Measurements from ENCODE around the gene ZNF136.

Gene ZNF136

GRCh38 chr19:12162882-12163806, at the start of gene ZNF136:
Gene ZNF136, plus strand, starts transcription at chr19:12163096. Its CDS starts 108 bp downstream, at chr19:12163204.
- in situ Hi-C loops (cut with HindIII; ENCODE audit: low sequenced_read_pairs) = no loop called here

GRCh38 chr19:12113121-12113520, 49.8 kb upstream of the ZNF136 start:
- in situ Hi-C loops (cut with HindIII; ENCODE audit: low sequenced_read_pairs) = loop anchor here (5.0 kb wide), 1 partner anchor 34 kb away; no protein-coding TSS in a partner anchor

GRCh38 chr19:12117201-12117970, 45.5 kb upstream of the ZNF136 start:
- in situ Hi-C loops (cut with HindIII; ENCODE audit: low sequenced_read_pairs) = no loop called here

- in situ Hi-C loops (cut with HindIII; ENCODE audit: low sequenced_read_pairs) = no loop called here
These were observed 36.2 kb upstream of the ZNF136 start for GRCh38 chr19:12126707-12127106.

- in situ Hi-C loops (cut with HindIII; ENCODE audit: low sequenced_read_pairs) = loop anchor here (5.0 kb wide), 3 partner anchors 91 to 181 kb away; no protein-coding TSS in a partner anchor
These were observed 29.8 kb upstream of the ZNF136 start for GRCh38 chr19:12133069-12133468.

GRCh38 chr19:12137221-12137940, 25.5 kb upstream of the ZNF136 start:
- in situ Hi-C loops (cut with HindIII; ENCODE audit: low sequenced_read_pairs) = no loop called here

GRCh38 chr19:12139269-12139668, 23.6 kb upstream of the ZNF136 start:
- in situ Hi-C loops (cut with HindIII; ENCODE audit: low sequenced_read_pairs) = no loop called here

GRCh38 chr19:12139885-12140544, 22.9 kb upstream of the ZNF136 start, which contains the start of gene ZNF20:
Gene ZNF20, minus strand, starts transcription at chr19:12140350. Its CDS starts 168 bp downstream, at chr19:12140182.
- in situ Hi-C loops (cut with HindIII; ENCODE audit: low sequenced_read_pairs) = loop anchor here (5.0 kb wide), 1 partner anchor 47 kb away; no protein-coding TSS in a partner anchor

GRCh38 chr19:12140545-12141404, 22.1 kb upstream of the ZNF136 start:
- in situ Hi-C loops (cut with HindIII; ENCODE audit: low sequenced_read_pairs) = loop anchor here (5.0 kb wide), 1 partner anchor 47 kb away; no protein-coding TSS in a partner anchor

- in situ Hi-C loops (cut with HindIII; ENCODE audit: low sequenced_read_pairs) = loop anchor here (5.0 kb wide), 1 partner anchor 46 kb away; no protein-coding TSS in a partner anchor
These were observed 21.5 kb upstream of the ZNF136 start for GRCh38 chr19:12141405-12141736.

- in situ Hi-C loops (cut with HindIII; ENCODE audit: low sequenced_read_pairs) = loop anchor here (5.0 kb wide), 1 partner anchor 33 kb away; no protein-coding TSS in a partner anchor
These were observed 17.5 kb upstream of the ZNF136 start for GRCh38 chr19:12145348-12145747.

GRCh38 chr19:12155324-12155860, 7.5 kb upstream of the ZNF136 start:
- in situ Hi-C loops (cut with HindIII; ENCODE audit: low sequenced_read_pairs) = no loop called here

GRCh38 chr19:12156223-12157058, 6.5 kb upstream of the ZNF136 start, which contains the start of gene ZNF625:
Gene ZNF625, minus strand, starts transcription at chr19:12156734. Its CDS starts 176 bp downstream, at chr19:12156558.
- in situ Hi-C loops (cut with HindIII; ENCODE audit: low sequenced_read_pairs) = no loop called here

GRCh38 chr19:12159773-12160414, 3.0 kb upstream of the ZNF136 start:
- in situ Hi-C loops (cut with HindIII; ENCODE audit: low sequenced_read_pairs) = no loop called here

- in situ Hi-C loops (cut with HindIII; ENCODE audit: low sequenced_read_pairs) = no loop called here
These were observed 399 bp upstream of the ZNF136 start for GRCh38 chr19:12162513-12162881.

GRCh38 chr19:12163826-12164225, 930 bp downstream of the ZNF136 start:
- in situ Hi-C loops (cut with HindIII; ENCODE audit: low sequenced_read_pairs) = no loop called here

- in situ Hi-C loops (cut with HindIII; ENCODE audit: low sequenced_read_pairs) = no loop called here
These were observed 3.7 kb downstream of the ZNF136 start for GRCh38 chr19:12166626-12167025.
